Uterus (tissue), 4 donors: ENCODE data around the gene MAPKAPK2. TPM values are rescaled to one million over a fixed set of nuclear protein-coding genes. Genes with fewer than 3 reads are reported as not detected.

Experiments used
- DNase-seq, 2 donors: peaks; one replicate each; pipeline ENCODE4 v3.0.0-alpha.2; 2019 to 2020
- H3K27ac ChIP-seq, 2 donors: fragments of 200-600 bp; sonication (generic); 1 replicate in 1 of 2; 2 replicates in 1 of 2; pipeline ENCODE4 v1.5.1; 2016 to 2018
- H3K27me3 ChIP-seq, 2 donors: fragments of 200-600 bp; sonication (generic); one replicate each; pipeline ENCODE4 v1.5.1; 2018 to 2019; ENCODE audit warnings: control low read depth in 1 of 2
- H3K36me3 ChIP-seq, 2 donors: fragments of 200-600 bp; sonication (generic); one replicate each; pipeline ENCODE4 v1.5.1; 2019; ENCODE audit warnings: control low read depth in 1 of 2
- H3K4me1 ChIP-seq, 2 donors: fragments of 200-600 bp; sonication (generic); one replicate each; pipeline ENCODE4 v1.5.1; 2018 to 2019; ENCODE audit warnings: control low read depth in 1 of 2
- H3K4me3 ChIP-seq, 2 donors: fragments of 200-600 bp; sonication (generic); 1 replicate in 1 of 2; 2 replicates in 1 of 2; pipeline ENCODE4 v1.5.1; 2018 to 2019; ENCODE audit warnings: mild to moderate bottlenecking in 1 of 2
- H3K9me3 ChIP-seq, 2 donors: fragments of 200-600 bp; sonication (generic); one replicate each; pipeline ENCODE4 v1.5.1; 2019; ENCODE audit warnings: control low read depth in 1 of 2
- CTCF ChIP-seq, 4 experiments: fragments of 200-600 bp in 2 of 4; fragments of 450-650 bp in 2 of 4; sonication (generic) in 2 of 4; IDR thresholded peaks; one replicate each; pipeline ENCODE4 v1.5.1; 2016 to 2019; ENCODE audit warnings: antibody characterized with exemption in 4 of 4, mild to moderate bottlenecking in 2 of 4, moderate library complexity in 1 of 4
- POLR2A ChIP-seq, 2 donors: fragments of 450-650 bp; IDR thresholded peaks; one replicate each; pipeline ENCODE4 v1.6.1; 2016; ENCODE audit warnings: antibody characterized with exemption in 2 of 2, mild to moderate bottlenecking in 1 of 2, moderate library complexity in 1 of 2
- intact Hi-C: fragments of 100-400 bp; cut with DNase I; formaldehyde crosslinking; loops from one replicate; pipeline ENCODE4 v1.15.1; 2023; ENCODE audit warnings: low total_unique reads
- total RNA-seq, 4 donors: library from RNA; depleted of rRNA in 3 of 4; stranded (reverse); fragments of >200 nt in 3 of 4; gene quantifications; one replicate each; pipeline versions ENCODE4 v1.1.0 to v1.2.4, GENCODE V29; 2014 to 2023
- donor health status: DM: yes; HTN: yes; CAD: no.

MAPKAPK2 gene
- total RNA-seq, 4 donors from 2014 or later: 17.1 to 89.2 (median 27.4) TPM

GRCh38 chr1:206658981-206659273 is 25.8 kb upstream of the MAPKAPK2 start:
- no peak overlapping the region for H3K4me3 ChIP-seq
- H3K4me1 ChIP-seq: peaks cover 0 to 3% of the 10 kb centered on the region in 2 donors
- no peak overlapping the region for H3K27ac ChIP-seq
- H3K27me3 ChIP-seq: no peaks in the 10 kb centered on the region
- intact Hi-C loops: no loop called here
- no peak for TF ChIP-seq POLR2A (IDR thresholded peaks at IDR 0.05)
- TF ChIP-seq CTCF (IDR thresholded peaks at IDR 0.05): no peak
- no peaks in the 10 kb centered on the region for H3K9me3 ChIP-seq
- no peaks in the 10 kb centered on the region for H3K36me3 ChIP-seq
- no peak for DNase-seq

GRCh38 chr1:206660136-206660535 is 24.6 kb upstream of the MAPKAPK2 start:
- peaks cover 0 to 6% of the 10 kb centered on the region in 2 donors for H3K4me1 ChIP-seq
- intact Hi-C loops: loop anchor here (10.0 kb wide), 1 partner anchor 165 kb away; no protein-coding TSS in a partner anchor
- H3K4me3 ChIP-seq: no peak overlapping the region
- H3K36me3 ChIP-seq: no peaks in the 10 kb centered on the region
- DNase-seq: no peak
- no peak for TF ChIP-seq CTCF (IDR thresholded peaks at IDR 0.05)
- no peak for TF ChIP-seq POLR2A (IDR thresholded peaks at IDR 0.05)
- H3K9me3 ChIP-seq: no peaks in the 10 kb centered on the region
- H3K27me3 ChIP-seq: no peaks in the 10 kb centered on the region
- no peak overlapping the region for H3K27ac ChIP-seq

GRCh38 chr1:206661161-206661820 is 23.4 kb upstream of the MAPKAPK2 start:
- no peak overlapping the region for H3K4me3 ChIP-seq
- no peaks in the 10 kb centered on the region for H3K9me3 ChIP-seq
- peaks cover 0 to 6% of the 10 kb centered on the region in 2 donors for H3K4me1 ChIP-seq
- TF ChIP-seq POLR2A (IDR thresholded peaks at IDR 0.05): no peak
- no peak for TF ChIP-seq CTCF (IDR thresholded peaks at IDR 0.05)
- no peak for DNase-seq
- no peaks in the 10 kb centered on the region for H3K36me3 ChIP-seq
- no peak overlapping the region for H3K27ac ChIP-seq
- H3K27me3 ChIP-seq: no peaks in the 10 kb centered on the region
- intact Hi-C loops: loop anchor here (10.0 kb wide), 1 partner anchor 166 kb away; no protein-coding TSS in a partner anchor

GRCh38 chr1:206662396-206663092 is 22.2 kb upstream of the MAPKAPK2 start:
- Histone ChIP-seq H3K4me1 (peaks cover 0 to 6% of the 10 kb centered on the region in 2 donors), H3K27ac (no peak overlapping the region), H3K4me3 (no peak overlapping the region), H3K27me3 (no peaks in the 10 kb centered on the region), H3K9me3 (no peaks in the 10 kb centered on the region), H3K36me3 (no peaks in the 10 kb centered on the region)
- TF ChIP-seq POLR2A (IDR thresholded peaks at IDR 0.05) (no peak), CTCF (IDR thresholded peaks at IDR 0.05) (no peak)
- no peak for DNase-seq
- intact Hi-C loops: loop anchor here (10.0 kb wide), 1 partner anchor 168 kb away; no protein-coding TSS in a partner anchor

- peaks cover 0 to 6% of the 10 kb centered on the region in 2 donors for H3K4me1 ChIP-seq
- H3K27me3 ChIP-seq: no peaks in the 10 kb centered on the region
- no peak overlapping the region for H3K4me3 ChIP-seq
- DNase-seq: no peak
- TF ChIP-seq POLR2A (IDR thresholded peaks at IDR 0.05) (no peak), CTCF (IDR thresholded peaks at IDR 0.05) (no peak)
- no peaks in the 10 kb centered on the region for H3K9me3 ChIP-seq
- H3K36me3 ChIP-seq: no peaks in the 10 kb centered on the region
- no peak overlapping the region for H3K27ac ChIP-seq
- intact Hi-C loops: loop anchor here (10.0 kb wide), 1 partner anchor 169 kb away; no protein-coding TSS in a partner anchor
These were observed 21.3 kb upstream of the MAPKAPK2 start for GRCh38 chr1:206663362-206663761.
